Measurements from ENCODE around the gene RPL5. TPM values are rescaled to one million over a fixed set of nuclear protein-coding genes. Genes with fewer than 3 reads are reported as not detected.

RPL5 gene
- total RNA-seq, 1 donor from 2014 or later: 1,100 TPM

- no peak for DNase-seq (ENCODE audit: low read depth in 2 of 2)
Observed at GRCh38 chr1:92820024-92820423, 11.8 kb upstream of the RPL5 start.

- no peak for DNase-seq (ENCODE audit: low read depth in 2 of 2)
Observed at GRCh38 chr1:92820551-92820950, 11.3 kb upstream of the RPL5 start.

- DNase-seq (ENCODE audit: low read depth in 2 of 2): peak in 1 of 2 donors; percentile 6
Observed at GRCh38 chr1:92822879-92823278, 9.0 kb upstream of the RPL5 start.

- no peak for DNase-seq (ENCODE audit: low read depth in 2 of 2)
Observed at GRCh38 chr1:92826792-92827191, 5.0 kb upstream of the RPL5 start.

- no peak for DNase-seq (ENCODE audit: low read depth in 2 of 2)
Observed at GRCh38 chr1:92831368-92831761, 475 bp upstream of the RPL5 start.

GRCh38 chr1:92832537-92833114 is 786 bp downstream of the RPL5 start:
- DNase-seq (ENCODE audit: low read depth in 2 of 2): peak in 1 of 2 donors; percentile 25

GRCh38 chr1:92833840-92834239 is 2.0 kb downstream of the RPL5 start:
- no peak for DNase-seq (ENCODE audit: low read depth in 2 of 2)

GRCh38 chr1:92834617-92835016 is 2.8 kb downstream of the RPL5 start:
- DNase-seq (ENCODE audit: low read depth in 2 of 2): no peak

- DNase-seq (ENCODE audit: low read depth in 2 of 2): no peak
Observed at GRCh38 chr1:92837062-92837461, 5.2 kb downstream of the RPL5 start.

- no peak for DNase-seq (ENCODE audit: low read depth in 2 of 2)
Observed at GRCh38 chr1:92838519-92838918, 6.7 kb downstream of the RPL5 start.

GRCh38 chr1:92839442-92839841 is 7.6 kb downstream of the RPL5 start:
- no peak for DNase-seq (ENCODE audit: low read depth in 2 of 2)

- DNase-seq (ENCODE audit: low read depth in 2 of 2): no peak
Observed at GRCh38 chr1:92840600-92840999, 8.8 kb downstream of the RPL5 start.

- DNase-seq (ENCODE audit: low read depth in 2 of 2): no peak
Observed at GRCh38 chr1:92842082-92843045, 10.5 kb downstream of the RPL5 start.

- DNase-seq (ENCODE audit: low read depth in 2 of 2): no peak
Observed at GRCh38 chr1:92843046-92843423, 11.2 kb downstream of the RPL5 start.

- no peak for DNase-seq (ENCODE audit: low read depth in 2 of 2)
Observed at GRCh38 chr1:92843429-92844352, 11.9 kb downstream of the RPL5 start.

GRCh38 chr1:92844439-92844838 is 12.6 kb downstream of the RPL5 start:
- DNase-seq (ENCODE audit: low read depth in 2 of 2): no peak

- no peak for DNase-seq (ENCODE audit: low read depth in 2 of 2)
Observed at GRCh38 chr1:92845908-92846307, 14.1 kb downstream of the RPL5 start.

- DNase-seq (ENCODE audit: low read depth in 2 of 2): no peak
Observed at GRCh38 chr1:92848201-92848600, 16.4 kb downstream of the RPL5 start.

- no peak for DNase-seq (ENCODE audit: low read depth in 2 of 2)
Observed at GRCh38 chr1:92850019-92850418, 18.2 kb downstream of the RPL5 start.

GRCh38 chr1:92851729-92852128 is 19.9 kb downstream of the RPL5 start:
- DNase-seq (ENCODE audit: low read depth in 2 of 2): no peak

- no peak for DNase-seq (ENCODE audit: low read depth in 2 of 2)
Observed at GRCh38 chr1:92853299-92853698, 21.5 kb downstream of the RPL5 start.
